SH-SY5Y (cell line): ENCODE data around the gene CCDC85A.

Experiments used
- GATA2 ChIP-seq: IDR thresholded peaks from 2 replicates; pipeline ENCODE4 v1.6.1; 2011; ENCODE audit warnings: mild to moderate bottlenecking, low read depth, low read length
- GATA3 ChIP-seq: IDR thresholded peaks from 2 replicates; pipeline ENCODE4 v1.6.1; 2011; ENCODE audit warnings: low read depth, mild to moderate bottlenecking, low read length, moderate library complexity

- TF ChIP-seq GATA2 (no peak), GATA3 (no peak)
Measured at GRCh38 chr2:56410140-56410539, 226.3 kb downstream of the CCDC85A start.
